NCI-H128 (cell line): ENCODE data around the gene KCNN1.
"Not testable (repeated sequence)": the region's sequence is repeated elsewhere in the genome, so short reads cannot be mapped to it uniquely, and the experiment has no call there.

Experiments used
- DNase-seq: peaks from one replicate; lab custom pipeline; 2025; ENCODE audit not compliant: unreplicated experiment; lab: John Stamatoyannopoulos, UW

The KCNN1 gene

DNA sequence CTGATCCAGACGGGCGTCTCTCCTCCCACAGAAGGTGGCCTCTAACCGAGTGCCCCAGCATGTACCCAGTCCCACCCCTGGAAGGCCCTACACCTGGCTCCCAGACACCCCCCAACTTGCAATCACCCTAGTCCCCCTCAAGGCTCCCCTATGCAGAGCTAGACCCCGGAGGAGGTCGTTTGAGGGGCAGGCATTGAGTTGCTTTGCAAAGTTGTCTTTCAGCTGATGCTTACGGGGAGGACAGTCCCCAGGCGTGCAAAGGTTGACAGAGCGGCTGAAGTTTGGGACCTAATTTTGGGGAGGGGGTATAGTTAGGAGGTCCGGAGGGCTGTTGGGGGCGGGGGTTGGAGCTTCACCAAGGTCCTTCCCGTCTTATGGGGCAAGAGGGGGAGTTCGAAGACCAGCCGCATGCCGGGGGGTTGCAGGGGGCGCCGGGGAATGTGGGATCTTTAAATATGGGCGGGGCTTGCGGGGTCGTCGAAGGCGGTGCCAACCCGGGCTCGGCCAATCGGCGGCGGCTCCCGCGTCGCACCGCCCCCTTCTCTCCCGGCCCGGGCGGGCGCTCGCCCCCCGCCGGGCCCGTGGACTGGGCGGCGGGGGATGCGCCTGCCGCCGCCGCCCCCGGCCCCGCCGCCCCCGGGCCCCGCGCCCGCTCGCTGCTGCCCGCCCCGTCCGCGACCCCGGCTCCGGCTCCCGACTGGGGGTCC is at the start of gene KCNN1:
TSS of gene KCNN1 (plus strand) at position 558 of the 707 bp plus-strand sequence. CDS start 6,782 bp downstream, outside the sequence.
- DNase-seq = no peak

DNA sequence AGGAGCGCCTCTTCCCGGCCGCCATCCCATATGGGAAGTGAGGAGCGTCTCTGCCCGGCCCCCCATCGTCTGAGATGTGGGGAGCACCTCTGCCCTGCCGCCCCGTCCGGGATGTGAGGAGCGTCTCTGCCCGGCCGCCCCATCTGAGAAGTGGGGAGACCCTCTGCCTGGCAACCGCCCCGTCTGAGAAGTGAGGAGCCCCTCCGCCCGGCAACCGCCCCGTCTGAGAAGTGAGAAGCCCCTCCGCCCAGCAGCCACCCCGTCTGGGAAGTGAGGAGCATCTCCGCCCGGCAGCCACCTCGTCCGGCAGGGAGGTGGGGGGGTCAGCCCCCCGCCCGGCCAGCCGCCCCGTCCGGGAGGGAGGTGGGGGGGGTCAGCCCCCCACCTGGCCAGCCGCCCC is 48.8 kb upstream of the KCNN1 start:
- DNase-seq = not testable (repeated sequence)

DNA sequence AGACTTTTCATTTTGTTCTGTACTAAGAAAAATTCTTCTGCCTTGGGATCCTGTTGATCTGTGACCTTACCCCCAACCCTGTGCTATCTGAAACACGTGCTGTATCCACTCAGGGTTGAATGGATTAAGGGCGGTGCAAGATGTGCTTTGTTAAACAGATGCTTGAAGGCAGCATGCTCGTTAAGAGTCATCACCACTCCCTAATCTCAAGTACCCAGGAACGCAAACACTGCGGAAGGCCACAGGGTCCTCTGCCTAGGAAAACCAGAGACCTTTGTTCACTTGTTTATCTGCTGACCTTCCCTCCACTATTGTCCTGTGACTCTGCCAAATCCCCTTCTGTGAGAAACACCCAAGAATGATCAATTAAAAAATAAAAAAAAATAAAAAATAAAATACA is 47.8 kb upstream of the KCNN1 start:
- not testable (repeated sequence) for DNase-seq

DNA sequence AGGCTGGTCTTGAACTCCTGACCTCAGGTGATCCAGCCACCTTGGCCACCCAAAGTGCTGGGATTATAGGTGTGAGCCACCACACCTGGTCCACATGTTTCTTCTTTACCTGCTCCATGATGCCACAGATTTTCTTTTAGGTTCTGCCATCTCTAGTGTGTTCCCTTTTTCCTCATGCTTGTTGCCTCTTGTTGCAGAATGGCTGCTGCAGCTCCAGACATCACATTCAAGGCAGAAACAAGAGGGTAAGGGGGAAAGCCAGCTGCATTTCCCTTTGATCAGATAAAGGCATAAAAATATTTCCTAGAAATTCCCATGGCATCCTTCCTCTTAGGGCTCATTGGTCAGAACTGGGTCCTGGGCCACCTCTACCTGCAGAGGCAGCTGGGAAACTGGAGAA is 46.4 kb upstream of the KCNN1 start:
- no peak for DNase-seq

DNA sequence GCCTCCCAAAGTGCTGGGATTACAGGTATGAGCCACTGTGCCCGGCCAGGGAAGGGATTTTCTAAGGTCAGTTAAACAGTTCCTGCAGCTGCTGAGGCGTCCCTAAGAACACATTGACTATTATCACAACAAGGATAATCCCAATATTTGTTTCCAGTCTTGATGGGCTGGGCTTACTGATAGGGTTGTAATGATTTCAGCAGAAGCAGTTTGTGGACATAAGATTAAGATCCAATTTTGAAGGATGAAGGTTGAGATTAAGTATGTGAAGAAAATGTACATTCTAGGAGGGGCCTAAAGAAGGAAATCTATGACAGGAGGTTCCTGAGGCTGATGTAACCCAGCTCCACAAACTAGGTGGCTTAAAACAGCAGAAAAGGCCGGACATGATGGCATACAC is 44.8 kb upstream of the KCNN1 start:
- DNase-seq = no peak

DNA sequence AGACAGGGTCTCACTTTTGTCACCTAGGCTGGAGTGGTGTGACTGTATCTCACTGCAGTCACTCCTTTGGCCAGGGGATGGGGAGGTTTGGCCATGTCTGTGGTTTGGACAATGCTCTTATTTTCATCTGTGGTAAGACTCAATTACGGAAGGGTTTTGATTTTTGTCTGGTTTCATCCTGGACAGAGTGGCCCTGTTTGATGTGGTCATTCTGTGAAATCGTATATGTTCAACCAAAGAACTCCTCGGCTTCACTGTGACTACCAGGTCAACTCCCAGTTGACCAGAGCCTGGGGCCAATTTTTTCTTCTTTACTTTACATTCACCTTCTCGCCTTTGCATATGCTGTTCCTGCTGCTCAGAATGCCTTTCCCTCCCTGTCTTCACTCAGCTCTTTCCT is 40.9 kb upstream of the KCNN1 start:
- DNase-seq = no peak

DNA sequence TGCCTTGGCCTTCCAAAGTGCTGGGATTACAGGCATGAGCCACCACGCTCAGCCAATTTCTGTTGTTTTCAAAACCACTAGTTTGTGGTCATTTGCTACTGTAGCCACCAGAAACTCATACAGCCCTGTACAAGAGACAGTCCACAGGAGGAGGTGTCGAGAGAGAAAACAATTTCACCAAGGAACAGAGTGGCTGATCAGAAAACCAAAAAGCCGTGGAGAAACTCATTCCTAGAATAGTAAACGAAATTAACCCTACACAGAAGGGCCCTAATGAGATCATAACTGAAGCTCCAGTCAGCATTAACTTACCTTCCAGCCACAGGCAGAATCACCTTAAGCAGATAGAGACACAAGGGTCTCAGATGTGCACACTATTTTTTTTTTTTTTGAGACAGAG is 37.9 kb upstream of the KCNN1 start:
- no peak for DNase-seq

DNA sequence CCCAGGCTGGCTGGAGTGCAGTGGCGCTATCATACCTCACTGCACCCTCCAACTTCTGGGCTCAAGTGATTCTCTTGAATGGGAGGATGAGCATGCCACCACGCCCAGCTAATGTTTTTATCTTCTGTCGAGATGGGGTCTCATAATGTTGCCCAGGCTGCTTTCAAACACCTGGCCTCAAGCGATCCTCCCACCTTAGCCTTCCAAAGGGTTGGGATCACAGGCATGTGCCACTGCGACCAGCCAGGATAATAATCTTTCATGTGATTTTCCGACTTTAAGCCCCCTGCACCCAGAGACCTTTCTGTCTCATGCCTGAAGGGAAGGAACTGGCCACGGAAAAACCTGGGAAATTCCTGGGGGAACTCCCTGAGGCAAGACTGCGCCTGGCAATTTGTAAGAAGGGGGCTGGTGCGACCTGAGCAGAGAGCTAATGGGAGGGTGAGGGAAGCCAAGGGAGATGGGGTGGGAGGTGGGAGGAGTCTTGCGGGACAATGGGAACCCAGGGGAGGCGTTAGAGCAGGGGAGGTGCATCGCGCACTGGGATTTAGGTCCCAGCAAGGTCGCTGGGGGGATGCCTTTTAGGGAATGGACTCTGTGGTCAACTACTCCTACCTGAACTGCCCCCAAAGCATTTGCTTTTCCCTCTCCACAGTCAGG is 35.2 kb upstream of the KCNN1 start:
- no peak for DNase-seq

DNA sequence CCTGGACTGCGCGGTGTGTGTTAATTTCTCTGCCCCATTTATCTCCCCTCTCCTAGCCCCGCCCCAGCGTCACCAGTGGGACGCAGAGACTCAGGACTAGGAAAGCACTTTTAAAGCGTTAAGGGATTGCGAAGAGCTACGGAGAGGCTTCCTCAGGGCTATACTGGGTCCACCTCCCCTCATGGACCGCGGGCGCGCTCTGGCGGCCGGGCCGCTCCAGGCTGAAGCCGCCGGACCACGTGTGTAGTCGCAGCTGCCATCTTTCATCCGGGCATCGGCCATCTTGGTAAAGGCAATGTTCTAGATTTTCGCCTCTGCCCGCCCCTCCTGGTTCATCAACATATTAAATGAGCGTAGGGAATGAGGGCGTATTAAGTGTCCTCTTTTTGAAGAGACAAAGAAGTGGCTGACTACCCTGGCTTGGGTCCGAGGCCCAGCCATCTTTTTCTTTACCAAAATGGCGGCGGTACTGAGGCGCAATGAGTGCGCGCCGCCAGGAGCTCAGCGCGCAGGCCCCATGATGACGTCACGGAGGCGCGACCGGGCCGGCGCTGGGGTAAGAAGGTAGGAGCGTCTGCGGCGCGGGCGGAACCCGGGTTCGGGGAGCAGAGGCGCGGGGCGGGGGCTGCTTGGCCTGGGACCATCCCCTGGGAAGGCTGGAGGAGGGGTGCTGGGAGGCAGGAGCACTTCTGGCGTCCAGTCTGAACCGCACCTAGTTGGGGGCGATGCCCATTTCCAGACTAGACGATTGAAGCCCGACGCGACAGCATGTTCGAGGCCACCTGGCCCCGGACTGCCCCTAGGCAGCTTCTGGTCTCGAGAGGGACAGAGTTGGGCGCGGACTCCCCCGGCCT is 34.2 kb upstream of the KCNN1 start, which contains the start of gene CCDC124:
TSS of gene CCDC124 (plus strand) at position 531 of the 854 bp plus-strand sequence. CDS start 3,406 bp downstream, outside the sequence.
- peak; percentile 89 for DNase-seq

DNA sequence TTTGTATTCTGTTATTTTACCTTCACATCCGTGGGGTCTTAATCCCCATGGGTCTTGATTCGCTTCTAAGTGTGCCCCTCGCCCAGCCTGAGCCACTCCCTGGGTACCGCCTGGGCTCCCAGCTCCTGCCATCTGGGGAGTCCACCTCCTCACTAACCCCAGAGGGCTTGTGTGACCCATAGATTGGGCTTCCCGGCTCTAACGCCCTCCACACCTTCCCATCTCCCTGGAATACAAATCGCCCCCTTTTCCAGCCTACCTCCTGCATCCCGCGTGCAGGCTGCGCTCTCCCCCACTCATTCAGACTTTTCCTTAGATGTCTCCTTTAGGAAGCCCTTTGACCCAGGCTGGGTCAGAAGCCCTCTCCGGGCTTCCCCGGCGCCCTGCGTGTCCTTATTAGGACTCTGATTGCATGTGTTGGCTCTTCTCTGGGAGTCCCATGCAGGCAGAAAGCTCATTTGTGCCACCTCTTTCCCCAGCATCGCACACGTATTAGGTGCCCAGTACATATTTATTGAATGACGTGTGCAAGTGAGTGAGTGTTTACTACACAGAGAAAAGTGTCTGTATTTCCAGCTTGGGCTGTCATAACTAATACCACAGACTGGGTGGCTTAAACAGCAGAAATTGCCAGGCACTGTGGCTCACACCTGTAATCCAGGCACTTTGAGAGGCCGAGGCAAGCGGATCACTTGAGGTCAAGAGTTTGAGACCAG is 33.3 kb upstream of the KCNN1 start:
- DNase-seq = no peak

DNA sequence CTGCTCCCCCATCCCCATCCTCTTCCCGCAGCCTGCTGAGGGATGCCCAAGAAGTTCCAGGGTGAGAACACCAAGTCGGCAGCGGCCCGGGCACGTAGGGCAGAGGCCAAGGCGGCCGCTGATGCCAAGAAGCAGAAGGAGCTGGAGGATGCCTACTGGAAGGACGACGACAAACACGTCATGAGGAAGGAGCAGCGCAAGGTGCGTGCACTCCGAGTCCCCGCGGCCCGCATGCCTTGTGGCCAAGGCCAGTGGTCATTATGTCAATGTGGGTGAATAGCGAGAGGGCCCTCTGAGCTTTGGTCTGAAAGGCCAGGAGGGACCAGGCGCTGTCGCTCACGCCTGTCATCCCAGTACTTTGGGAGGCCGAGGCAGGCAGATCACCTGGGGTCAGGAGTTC is 30.5 kb upstream of the KCNN1 start:
- no peak for DNase-seq

DNA sequence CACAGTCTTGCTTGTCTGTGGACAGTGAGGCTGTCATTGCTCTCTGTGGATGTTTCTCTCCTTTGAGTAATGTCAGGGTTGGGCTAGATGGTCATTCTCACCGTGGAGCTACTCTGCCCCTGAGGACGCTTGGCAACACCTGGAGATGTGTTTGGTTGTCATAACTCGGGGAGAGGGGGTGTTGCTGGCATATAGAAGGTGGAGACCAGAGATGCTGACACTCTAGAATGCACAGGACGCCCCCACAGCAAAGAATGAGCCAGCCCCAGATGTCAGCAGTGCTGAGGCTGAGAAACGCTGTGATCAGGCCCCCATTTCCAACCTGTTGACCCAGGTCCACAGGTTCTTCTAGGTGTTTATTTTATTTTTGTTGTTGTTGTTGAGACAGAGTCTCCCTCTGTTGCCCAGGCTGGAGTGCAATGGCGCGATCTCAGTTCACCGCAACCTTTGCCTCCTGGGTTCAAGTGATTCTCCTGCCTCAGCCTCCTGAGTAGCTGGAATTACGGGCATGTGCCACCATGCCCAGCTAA is 29.5 kb upstream of the KCNN1 start:
- no peak for DNase-seq

DNA sequence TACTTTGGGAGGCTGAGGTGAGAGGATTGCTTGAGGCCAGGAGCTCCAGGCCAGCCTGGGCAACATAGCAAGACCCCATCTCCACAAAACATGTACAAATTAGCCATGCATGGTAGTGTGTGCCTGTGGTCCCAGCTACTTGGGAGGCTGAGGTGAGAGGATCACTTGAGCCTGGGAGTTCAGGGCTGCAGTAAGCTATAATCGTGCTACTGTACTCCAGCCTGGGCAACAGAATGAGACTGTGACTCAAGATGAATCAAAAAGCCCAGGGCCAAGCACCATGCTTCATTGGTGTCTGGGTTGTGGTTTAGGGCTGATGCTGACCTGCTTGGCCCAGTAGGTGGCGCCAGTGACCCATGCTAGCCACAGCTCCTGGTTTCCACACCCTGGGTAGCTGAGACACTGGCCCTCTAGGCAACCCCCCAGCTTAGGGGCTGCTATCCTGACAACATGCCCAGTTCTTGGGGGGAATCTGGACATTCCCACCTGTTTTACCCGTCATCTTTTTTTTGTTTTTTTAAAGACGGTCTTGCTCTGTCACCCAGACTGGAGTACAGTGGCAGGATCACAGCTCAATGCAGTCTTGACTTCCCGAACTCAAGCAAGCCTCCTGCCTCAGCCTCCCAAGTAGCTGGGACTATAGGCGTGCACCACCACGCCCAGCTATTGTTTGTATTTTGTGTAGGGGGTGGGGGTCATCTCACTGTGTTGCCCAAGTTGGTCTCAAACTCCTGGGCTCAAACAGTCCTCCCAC is 28.6 kb upstream of the KCNN1 start:
- peak; percentile 46 for DNase-seq

DNA sequence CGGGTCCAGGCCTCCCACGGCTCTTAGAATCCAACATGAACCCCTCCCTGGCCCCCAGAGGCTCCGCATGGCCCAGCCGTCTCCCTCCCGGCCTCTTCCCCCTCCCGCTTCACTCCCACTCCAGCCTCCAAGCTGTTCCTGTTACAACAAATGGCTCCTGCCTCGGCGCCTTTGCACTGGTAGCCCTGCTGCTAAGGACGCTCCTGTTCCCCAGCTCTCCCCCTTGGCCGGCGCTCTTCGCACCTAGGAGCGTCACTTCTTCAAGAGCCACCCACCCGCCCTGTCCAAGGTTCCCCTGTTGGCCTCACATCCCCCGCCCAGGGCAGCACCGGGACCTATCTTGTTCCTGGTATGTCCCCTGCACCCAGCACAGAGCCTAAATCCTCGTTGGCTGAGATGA is 24.7 kb upstream of the KCNN1 start:
- DNase-seq = no peak

DNA sequence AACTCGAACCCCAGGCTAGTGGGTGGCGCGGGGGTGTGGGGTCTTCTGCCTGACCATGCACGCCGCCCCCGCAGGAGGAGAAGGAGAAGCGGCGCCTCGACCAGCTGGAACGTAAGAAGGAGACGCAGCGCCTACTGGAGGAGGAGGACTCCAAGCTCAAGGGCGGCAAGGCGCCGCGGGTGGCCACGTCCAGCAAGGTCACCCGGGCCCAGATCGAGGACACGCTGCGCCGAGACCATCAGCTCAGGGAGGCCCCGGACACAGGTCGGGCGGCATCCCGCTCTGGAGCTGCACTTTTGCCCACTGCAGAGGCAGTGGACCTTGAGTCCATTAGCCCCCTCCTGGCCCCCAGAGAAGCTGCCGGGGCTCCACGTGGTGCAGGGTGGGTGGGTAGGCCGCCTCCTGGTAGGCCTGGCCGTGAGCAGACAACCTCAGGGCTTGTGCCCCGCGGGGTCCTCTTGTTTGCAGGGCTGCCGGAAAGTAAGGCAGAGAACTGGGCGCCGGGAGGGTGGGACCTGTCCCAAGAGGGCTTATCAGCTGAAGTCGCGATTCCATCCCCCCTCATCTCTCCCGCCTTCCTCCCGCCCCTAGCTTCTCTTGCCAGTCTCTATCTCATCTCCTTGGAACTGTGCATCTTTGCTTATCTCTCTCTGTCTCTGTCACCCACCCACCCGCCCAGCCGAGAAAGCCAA is 24.2 kb upstream of the KCNN1 start:
- no peak for DNase-seq

DNA sequence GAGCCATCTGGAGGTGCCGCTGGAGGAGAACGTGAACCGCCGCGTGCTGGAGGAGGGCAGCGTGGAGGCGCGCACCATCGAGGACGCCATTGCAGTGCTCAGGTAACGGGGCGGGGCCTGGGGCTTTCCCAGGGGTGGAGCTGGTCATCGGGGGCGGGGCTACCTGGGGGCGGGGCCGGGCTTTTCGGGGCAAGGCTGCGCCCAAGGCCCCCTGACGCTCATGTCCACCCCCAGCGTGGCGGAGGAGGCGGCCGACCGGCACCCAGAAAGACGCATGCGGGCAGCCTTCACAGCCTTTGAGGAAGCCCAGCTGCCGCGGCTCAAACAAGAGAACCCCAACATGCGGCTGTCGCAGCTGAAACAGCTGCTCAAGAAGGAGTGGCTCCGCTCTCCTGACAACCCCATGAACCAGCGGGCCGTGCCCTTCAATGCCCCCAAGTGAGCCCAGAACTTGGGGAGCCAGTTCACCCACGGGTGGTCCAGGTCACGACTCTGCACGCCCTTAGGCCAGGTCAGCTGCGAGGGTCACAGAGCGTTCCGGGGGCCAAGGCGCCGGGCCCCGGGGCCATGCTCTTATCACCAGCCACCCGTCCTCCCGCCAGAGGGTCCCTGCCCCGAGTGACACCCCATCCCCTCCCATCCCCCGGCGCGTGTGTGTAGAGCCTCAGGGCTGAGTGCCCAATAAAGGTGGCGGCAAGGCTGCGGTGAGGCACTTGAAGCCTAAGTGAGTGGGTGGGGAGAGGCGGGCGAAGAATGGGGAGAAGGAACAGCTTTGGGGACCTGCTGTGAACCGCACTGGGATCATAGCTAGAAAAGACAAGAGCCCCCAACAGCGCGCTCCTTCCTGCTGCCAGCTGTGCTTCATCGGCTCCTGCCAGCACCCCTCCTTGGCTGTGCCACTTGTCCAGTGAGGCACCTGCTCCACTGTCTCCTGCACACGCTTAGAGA is 23.4 kb upstream of the KCNN1 start:
- DNase-seq = no peak

DNA sequence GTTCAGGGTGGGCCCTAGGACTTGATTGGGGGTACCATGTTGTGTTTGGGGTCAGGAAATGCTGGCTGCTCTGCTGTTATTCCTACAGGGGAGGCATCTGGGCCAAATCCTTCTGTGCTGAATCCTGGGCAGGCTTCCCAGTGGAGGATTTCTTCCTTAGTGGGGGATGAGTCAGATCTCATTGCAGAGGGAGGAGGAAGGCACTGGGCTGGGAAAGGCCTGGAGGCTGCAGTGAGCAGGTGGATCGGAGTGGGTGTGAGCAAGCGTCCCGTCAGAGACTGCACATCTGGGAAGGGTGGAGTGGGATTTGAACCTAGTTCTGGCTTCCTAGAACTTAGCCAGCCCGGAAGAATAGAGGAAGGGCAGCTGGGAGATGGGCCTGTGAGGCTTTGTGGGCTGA is 22.6 kb upstream of the KCNN1 start:
- DNase-seq = no peak

DNA sequence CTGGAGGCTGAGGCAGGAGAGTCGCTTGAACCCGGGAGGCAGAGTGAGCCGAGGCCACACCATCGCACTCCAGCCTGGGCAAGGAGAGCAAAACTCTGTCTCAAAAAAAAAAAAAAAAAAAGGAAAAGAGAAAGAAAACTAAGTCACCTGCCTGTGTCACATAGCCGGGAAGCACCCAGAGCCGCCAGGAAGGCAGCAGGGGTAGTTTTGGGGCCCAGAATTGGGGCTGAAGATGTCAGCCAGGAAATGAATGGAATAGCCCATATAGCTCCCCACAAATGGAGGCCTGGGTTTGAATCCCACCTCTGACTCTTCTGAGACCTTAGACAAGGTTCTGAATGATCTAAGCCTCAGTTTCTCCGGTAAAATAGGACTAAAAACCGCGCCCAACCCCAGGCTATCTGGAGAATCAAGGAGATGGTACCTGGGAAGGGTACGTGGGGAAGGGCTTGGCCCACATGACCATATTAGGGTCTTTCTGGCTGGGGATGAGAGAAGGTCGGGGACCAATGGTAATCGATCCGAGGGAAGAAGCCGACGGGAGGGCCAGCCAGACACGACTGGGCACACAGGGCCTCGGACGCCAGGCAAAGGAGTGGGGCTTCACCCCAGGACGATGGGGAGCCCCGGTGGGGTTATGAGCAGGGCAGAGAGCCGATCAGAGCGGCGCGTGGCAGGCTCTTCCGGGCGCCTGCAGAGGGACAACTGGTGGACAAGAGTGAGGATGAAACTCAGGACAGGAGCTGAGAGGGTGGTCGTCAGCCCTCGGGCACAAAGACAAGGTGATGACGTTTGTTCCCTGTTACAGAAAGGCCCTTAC is 19.7 kb upstream of the KCNN1 start:
- no peak for DNase-seq
